H7 (cell line): ENCODE measurements around the gene DDX18. TPM values are rescaled to one million over a fixed set of nuclear protein-coding genes. Genes with fewer than 3 reads are reported as not detected.
"Not testable (repeated sequence)": the region's sequence is repeated elsewhere in the genome, so short reads cannot be mapped to it uniquely, and the experiment has no call there.

ENCODE experiments used
- DNase-seq: peaks from one replicate; pipeline ENCODE4 v3.0.0; 2012
- H3K27me3 ChIP-seq: 2 replicates; pipeline ENCODE4 v1.6.0; 2011; ENCODE audit warnings: mild to moderate bottlenecking, low read length; ENCODE audit not compliant: control insufficient read depth, insufficient read depth
- H3K36me3 ChIP-seq: replicated peaks from 2 replicates; pipeline ENCODE4 v1.5.1; 2011; ENCODE audit warnings: low read length; ENCODE audit not compliant: control insufficient read depth, insufficient read depth
- H3K4me3 ChIP-seq: 2 replicates; pipeline ENCODE4 v1.5.1; 2011; ENCODE audit warnings: low read depth, mild to moderate bottlenecking, control low read depth, low read length, moderate library complexity; ENCODE audit not compliant: insufficient read depth
- total RNA-seq: library from RNA; depleted of rRNA; stranded (reverse); fragments of >200 nt; shearing (Covaris generic); gene quantifications from 2 replicates; pipeline ENCODE4 v1.2.3, GENCODE V29; 2014; rRNA removed

Gene DDX18
- 74.3 and 91.3 TPM in 2 replicates for total RNA-seq

DNA sequence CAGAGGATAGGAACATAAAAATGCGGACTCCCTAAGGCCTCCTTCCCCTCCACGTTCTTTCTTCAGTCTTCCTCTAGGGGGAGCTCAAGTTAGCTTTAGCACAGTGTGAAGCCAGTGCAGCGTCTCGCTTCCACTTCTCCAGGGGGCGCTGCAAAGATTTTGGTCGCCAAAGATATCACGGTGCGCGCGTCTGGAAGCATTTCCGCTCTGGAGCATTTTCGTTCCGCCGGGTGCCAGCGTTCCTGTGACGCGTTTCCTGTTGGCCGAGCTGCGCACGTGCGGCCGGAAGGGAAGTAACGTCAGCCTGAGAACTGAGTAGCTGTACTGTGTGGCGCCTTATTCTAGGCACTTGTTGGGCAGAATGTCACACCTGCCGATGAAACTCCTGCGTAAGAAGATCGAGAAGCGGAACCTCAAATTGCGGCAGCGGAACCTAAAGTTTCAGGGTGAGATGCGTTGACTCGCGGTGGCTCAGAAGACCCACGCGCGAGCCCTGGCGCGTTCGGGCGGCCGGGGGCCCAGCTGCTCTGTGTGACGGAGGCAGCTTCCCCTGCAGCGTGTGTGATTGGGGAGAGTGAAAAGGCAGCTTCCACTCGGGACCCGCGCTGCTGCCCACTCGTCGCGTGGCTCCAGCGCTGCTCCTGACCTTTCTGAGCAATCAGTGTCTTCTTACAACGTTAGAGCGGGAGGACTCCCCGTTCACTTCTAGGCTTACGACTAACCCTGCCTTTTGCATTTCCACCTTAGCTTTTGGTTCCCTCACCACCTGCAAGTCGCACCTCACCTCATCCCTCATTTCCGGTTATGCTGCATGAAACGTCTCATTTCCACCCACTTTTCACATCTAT is at the start of gene DDX18:
TSS of gene DDX18 (plus strand) at position 275 of the 848 bp plus-strand sequence. CDS start at position 362, 87 bp downstream.
- DNase-seq: peak; percentile 79
- Histone ChIP-seq H3K36me3 (peaks cover 9% of the 10 kb centered on the region), H3K4me3 (peak within 1 kb of the TSS; percentile 76), H3K27me3 (no peaks in the 10 kb centered on the region)

DNA sequence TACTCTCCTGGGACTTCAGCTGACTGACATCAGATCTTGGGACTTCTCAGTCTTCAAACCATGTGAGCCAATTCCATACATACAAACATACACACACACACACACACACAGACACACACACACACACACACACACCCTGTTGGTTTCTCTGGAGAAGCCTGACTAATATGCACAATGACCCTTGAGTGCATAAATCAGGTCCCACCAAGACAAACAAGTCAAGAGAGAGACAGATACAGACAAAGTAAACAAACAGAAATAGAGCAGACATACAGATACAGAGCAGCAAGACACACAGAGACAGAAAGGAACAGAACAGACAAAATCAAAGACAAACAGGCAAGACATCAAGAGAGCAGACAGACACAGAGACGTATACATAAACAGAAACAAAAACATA is 43.8 kb upstream of the DDX18 start:
- no peak for DNase-seq
- Histone ChIP-seq H3K4me3 (no peak overlapping the region), H3K36me3 (no peaks in the 10 kb centered on the region), H3K27me3 (no peaks in the 10 kb centered on the region)

- peak; percentile 14 for DNase-seq
- no peak overlapping the region for H3K4me3 ChIP-seq
- H3K36me3 ChIP-seq: no peaks in the 10 kb centered on the region
- no peaks in the 10 kb centered on the region for H3K27me3 ChIP-seq
Measured at GRCh38 chr2:117771969-117772630, 42.4 kb upstream of the DDX18 start.

DNA sequence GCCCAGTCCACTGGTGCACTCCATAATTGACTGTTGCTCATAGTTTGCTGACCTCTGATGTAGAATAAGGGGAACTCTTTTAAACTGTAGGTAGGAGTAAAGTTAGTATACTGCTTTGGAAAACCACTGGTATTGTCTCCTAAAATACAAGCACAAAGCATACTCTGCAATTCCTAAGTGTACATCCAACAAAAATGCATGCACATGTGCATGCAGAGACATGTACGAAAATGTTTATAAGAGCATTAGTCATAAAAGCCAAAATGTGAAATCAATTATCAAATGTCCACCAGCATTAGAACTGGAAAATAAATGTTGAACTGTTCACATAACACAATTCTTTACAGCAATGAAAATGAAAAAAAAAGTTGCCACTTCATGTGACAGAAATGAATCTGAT is 39.8 kb upstream of the DDX18 start:
- H3K36me3 ChIP-seq: no peaks in the 10 kb centered on the region
- no peaks in the 10 kb centered on the region for H3K27me3 ChIP-seq
- no peak for DNase-seq
- H3K4me3 ChIP-seq: no peak overlapping the region

DNA sequence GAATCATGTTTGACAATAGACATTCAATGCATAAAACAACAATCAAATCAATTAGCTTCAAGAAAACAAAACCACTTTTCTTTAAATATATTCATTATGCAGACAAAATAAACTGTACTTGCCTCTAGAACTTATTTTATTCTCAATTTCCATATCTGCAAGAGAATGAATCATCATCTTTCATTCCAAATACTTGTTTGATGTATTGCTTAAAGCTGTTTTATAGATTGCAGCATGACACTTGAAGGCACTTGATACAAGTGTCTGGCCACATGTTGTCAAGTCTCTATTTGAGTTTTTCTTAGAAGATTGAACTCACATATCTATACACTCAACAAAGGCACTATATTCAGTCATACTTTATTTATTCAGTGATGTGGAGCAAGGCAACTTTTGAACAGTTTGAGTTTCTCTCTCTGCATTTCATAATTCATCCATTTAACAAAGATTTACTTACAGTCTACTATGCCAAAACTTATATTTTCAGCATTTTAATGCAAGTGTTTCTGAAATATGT is 38.7 kb upstream of the DDX18 start:
- Histone ChIP-seq H3K27me3 (no peaks in the 10 kb centered on the region), H3K36me3 (no peaks in the 10 kb centered on the region), H3K4me3 (no peak overlapping the region)
- DNase-seq: no peak

GRCh38 chr2:117776888-117777287 is 37.6 kb upstream of the DDX18 start:
- Histone ChIP-seq H3K27me3 (no peaks in the 10 kb centered on the region), H3K4me3 (no peak overlapping the region), H3K36me3 (no peaks in the 10 kb centered on the region)
- no peak for DNase-seq

DNA sequence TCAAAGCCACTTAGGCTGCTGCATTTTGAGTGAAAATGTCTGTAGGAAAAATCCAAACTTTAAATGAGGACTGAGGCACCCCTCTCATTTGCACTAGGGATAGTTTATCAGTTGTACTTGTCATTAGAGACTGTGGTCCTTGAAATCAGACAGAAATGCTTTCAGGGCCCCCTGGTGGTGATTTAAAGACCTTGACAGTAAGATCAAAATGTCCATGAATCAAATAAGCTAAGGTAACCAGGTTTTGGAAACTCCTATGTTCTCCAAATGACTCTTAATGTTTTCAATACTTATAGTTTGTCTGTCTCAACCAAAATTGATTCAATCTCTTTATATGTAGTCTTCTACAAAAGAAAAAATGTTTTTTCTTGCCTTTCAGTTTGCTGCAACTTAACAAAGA is 28.8 kb upstream of the DDX18 start:
- DNase-seq: peak; percentile 40
- no peak overlapping the region for H3K4me3 ChIP-seq
- H3K27me3 ChIP-seq: no peaks in the 10 kb centered on the region
- no peaks in the 10 kb centered on the region for H3K36me3 ChIP-seq

GRCh38 chr2:117786520-117786919 is 28.0 kb upstream of the DDX18 start:
- H3K27me3 ChIP-seq: no peaks in the 10 kb centered on the region

DNA sequence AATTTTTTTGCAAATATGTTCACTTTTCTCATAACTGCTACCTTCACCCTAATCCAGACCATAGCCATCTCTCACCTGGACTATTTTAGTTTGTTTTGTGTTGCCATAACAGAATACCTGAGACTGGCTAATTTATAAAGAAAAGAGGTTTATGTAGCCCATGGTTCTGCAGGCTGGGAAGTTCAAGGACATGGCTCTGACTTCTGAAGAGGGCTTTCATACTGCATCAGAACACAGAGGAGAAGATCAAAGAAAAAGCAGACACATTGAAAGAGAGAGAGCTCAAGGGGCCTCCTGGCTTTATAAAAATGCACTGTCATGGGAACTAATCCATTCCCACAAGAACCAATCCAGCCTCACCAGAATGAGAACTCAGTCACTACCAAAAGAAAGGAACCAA is 25.0 kb upstream of the DDX18 start:
- H3K36me3 ChIP-seq: no peaks in the 10 kb centered on the region
- no peak overlapping the region for H3K4me3 ChIP-seq
- no peaks in the 10 kb centered on the region for H3K27me3 ChIP-seq
- DNase-seq: no peak

More at GRCh38 chr2:117786520-117786919, 28.0 kb upstream of the DDX18 start:
- no peak overlapping the region for H3K4me3 ChIP-seq
- H3K36me3 ChIP-seq: no peaks in the 10 kb centered on the region
- no peak for DNase-seq

DNA sequence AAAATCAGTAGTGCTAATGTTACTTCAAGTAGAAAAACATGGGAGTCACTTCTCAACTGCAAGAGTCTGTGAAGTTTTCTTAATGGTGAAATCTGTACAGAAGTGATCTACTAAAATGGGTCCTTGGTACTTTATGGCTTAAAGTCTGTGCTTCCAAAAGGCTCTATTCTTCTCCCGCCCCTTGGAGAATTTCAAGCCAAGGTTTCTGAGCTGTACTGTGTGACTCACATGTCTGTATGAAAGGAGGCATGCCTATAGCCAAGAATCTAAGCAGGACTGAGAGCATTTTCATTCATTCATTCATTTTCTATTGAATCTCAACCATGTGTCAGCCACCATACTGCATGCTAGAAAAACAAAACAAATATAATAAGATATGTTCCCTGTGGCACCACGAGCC is 19.8 kb upstream of the DDX18 start:
- no peak for DNase-seq
- no peaks in the 10 kb centered on the region for H3K36me3 ChIP-seq
- H3K27me3 ChIP-seq: no peaks in the 10 kb centered on the region
- H3K4me3 ChIP-seq: no peak overlapping the region

DNA sequence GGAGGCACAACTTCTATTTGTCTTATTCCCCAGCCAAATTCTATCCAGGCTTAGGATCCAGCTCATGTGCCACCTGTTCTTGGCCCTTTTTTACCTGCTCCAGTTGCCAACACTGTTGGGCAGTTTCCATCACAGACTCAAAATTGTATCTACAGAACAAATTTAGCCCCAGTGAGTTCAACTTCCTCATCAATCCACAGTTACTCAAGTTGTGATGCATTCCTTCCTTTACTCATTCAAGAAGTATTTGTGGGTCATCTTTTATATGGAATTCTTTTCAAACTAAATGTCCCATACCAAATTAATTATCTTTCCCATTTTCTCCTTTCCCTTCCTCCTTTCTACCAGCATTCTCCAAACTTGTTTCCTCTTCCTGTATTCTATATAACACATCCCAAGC is 12.7 kb upstream of the DDX18 start:
- Histone ChIP-seq H3K4me3 (no peak overlapping the region), H3K36me3 (no peaks in the 10 kb centered on the region), H3K27me3 (no peaks in the 10 kb centered on the region)
- no peak for DNase-seq

- H3K4me3 ChIP-seq: peak overlapping the region; percentile 43
- not testable (repeated sequence) for H3K27me3 ChIP-seq, H3K36me3 ChIP-seq, DNase-seq
Measured at GRCh38 chr2:117803644-117804325, 10.7 kb upstream of the DDX18 start.

- Histone ChIP-seq H3K27me3 (no peaks in the 10 kb centered on the region), H3K36me3 (no peaks in the 10 kb centered on the region)
Measured at GRCh38 chr2:117812443-117812842, 2.0 kb upstream of the DDX18 start.

DNA sequence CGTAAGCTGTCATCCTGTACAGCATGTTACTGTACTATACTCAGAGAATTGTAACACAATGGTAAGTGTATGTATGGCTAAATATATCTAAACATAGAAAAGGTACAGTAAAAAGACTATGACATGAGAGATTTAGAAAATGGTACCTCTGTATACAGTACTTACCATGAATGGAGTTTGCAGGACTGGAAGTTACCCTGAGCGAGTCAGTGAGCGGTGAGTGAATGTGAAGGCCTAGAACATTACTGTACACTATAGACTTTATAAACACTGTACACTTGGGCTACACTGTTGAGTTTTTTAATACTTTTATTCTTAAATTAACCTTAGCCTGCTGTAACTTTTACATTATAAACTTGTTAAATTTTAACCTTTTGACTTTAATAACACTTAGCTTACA is 1.5 kb downstream of the DDX18 start:
- no peak for DNase-seq
- Histone ChIP-seq H3K36me3 (peaks cover 12% of the 10 kb centered on the region), H3K4me3 (no peak overlapping the region), H3K27me3 (no peaks in the 10 kb centered on the region)

More at GRCh38 chr2:117812443-117812842, 2.0 kb upstream of the DDX18 start:
- DNase-seq: no peak
- H3K4me3 ChIP-seq: no peak overlapping the region
